NCI-H460 (cell line): ENCODE data around the gene CLDN24. TPM values are rescaled to one million over a fixed set of nuclear protein-coding genes. Genes with fewer than 3 reads are reported as not detected.
"Not testable (repeated sequence)": the region's sequence is repeated elsewhere in the genome, so short reads cannot be mapped to it uniquely, and the experiment has no call there.

ENCODE experiments used
- DNase-seq: peaks from one replicate; pipeline ENCODE4 v3.0.0-alpha.2; 2016; ENCODE audit warnings: low read depth; ENCODE audit errors: extremely low read depth
- total RNA-seq: library from RNA; depleted of rRNA; stranded (reverse); fragments of >200 nt; shearing (Covaris generic); gene quantifications from 2 replicates; pipeline ENCODE4 v1.2.3, GENCODE V29; 2014

Gene CLDN24
- total RNA-seq, 1 experiment from 2014 or later, result not detected

DNA sequence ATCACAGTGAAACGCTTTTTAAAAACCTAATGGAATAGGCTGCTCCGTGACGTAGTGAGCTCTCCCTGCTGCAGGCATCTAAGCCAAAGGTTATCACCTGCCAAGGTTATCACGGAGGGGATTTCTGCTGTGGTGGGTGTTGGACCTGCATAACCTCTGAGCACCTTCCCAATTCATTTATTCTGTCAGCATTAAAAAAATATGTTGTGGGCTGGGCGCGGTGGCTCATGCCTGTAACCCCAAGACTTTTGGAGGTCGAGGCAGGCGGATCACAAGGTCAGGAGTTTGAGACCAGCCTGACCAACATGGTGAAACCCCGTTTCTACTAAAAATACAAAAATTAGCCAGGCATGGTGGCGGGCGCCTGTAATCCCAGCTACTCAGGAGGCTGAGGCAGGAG lies 1.8 kb upstream of the CLDN24 start:
- not testable (repeated sequence) for DNase-seq

GRCh38 chr4:183323295-183323694 lies 1.1 kb upstream of the CLDN24 start:
- no peak for DNase-seq

- no peak for DNase-seq
Observed at GRCh38 chr4:183321516-183321915, 710 bp downstream of the CLDN24 start.

GRCh38 chr4:183321079-183321478 lies 1.1 kb downstream of the CLDN24 start:
- no peak for DNase-seq

GRCh38 chr4:183320211-183321059 lies 1.8 kb downstream of the CLDN24 start, which contains the start of gene CLDN22:
Gene CLDN22, minus strand, starts transcription at chr4:183320276. Its CDS starts 58 bp downstream, at chr4:183320218.
- DNase-seq, result no peak

- no peak for DNase-seq
Observed at GRCh38 chr4:183318656-183319055, 3.6 kb downstream of the CLDN24 start.

GRCh38 chr4:183314806-183315205 lies 7.4 kb downstream of the CLDN24 start:
- no peak for DNase-seq

DNA sequence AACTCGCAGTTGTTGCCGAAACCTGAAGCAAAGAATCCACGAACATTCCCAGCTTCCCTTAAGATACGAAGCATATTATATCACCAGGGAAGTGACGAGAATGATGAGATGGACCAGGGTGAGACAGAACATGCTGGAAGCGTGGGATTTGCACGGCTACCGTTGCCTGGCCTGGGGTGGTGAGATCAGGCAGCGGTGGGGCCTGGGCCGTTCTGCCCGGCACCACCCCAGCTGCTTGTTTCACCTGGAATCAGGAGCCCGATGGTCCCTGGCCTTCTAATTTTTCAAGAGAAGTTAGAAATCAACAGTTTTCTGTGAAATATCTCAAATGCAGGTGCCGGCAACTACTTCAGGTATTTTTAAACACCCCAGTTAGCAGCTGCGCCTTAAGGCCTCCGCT lies 7.9 kb downstream of the CLDN24 start:
- DNase-seq, result no peak

DNA sequence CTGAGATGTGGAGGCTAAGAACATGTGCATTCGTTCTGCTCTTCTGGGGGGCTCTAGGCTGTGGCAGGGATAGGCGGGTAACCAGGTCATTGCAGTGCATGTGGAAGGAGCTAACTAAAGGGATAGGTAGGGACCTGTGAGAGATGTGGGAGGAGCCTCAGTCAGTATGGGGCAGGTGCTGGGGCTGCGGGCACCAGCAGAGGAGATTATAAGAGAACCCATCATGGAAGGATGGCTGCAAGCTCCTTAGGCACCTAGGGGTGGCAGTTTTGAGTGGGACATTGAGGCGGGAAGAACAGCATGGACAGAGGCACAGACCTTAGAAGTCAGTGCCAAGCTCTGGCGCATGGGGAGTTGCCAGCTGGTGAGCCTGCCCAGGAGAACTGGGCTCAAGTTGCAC lies 9.4 kb downstream of the CLDN24 start:
- no peak for DNase-seq

DNA sequence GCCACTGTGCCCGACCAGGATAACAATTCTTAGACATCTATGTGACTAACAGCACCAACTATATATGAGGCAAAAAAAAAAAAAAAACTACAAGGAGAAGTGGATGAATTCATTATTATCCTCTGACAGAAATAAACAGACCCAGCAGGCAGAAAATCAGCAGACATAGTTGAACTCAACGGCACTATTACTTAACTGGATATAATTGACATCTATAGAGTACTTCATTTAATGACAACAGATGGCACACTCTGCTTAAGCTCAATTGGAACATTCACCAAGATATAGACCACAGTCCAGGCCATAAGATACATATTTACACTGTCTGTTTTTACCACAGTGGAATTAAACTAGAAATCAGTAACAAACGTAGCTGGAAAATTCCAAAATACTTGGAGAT lies 15.4 kb downstream of the CLDN24 start:
- DNase-seq, result no peak

DNA sequence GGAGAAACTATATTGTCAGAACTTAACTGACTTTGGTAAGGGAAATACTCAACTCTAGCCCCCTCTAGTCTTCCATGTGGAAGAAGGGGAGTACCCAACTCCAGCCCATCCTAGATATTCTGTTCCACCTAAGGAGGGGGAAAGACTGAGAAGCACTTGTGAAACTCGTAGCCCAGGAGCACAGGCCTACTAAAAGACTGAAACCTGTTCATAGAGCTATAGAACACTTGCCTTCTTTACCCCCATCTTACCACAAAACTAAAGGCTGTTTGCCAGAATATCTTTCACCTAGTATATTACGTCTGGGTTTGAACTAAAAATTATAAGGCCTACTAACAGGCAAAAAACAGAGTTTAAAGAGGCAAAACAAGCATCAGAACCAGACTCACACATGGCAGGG lies 17.7 kb downstream of the CLDN24 start:
- DNase-seq, result no peak

DNA sequence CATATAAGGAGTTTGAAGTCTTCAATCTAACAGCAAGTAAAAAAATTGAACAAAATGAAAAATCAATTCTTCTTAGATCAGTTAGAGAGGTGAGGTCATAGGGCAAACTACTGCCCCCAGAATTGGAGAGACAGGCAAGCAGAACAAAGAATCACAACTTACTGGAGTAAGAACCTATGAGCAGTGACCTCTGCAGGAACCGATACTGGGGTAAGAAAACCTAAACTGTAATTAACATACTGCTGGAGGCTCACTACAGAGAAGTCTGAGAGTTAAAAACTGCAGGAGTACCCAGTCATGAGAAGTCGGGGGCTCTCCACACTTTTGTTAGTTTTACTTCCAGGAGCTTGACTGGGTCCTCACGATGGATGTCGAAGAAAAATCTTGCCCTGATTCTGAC lies 18.2 kb downstream of the CLDN24 start:
- no peak for DNase-seq

DNA sequence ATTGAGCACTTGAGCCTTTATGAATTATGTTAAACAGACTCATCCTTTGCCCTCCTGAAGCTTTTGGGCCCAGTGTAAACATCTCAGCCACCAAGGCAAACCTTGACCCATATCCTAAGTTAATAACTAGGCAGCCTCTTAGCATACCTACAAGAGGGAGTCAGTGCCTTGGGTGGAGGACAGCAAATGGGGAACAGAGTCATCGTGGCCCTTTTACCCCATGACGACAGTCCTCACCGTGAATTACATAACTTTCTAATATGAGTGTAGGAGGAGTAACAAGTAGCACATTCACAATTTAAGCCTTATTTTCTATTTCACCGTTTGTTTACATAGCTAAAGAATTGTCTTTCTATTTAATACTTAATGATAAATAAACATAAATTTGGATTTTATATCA lies 18.9 kb downstream of the CLDN24 start:
- no peak for DNase-seq

GRCh38 chr4:183300655-183301054 lies 21.6 kb downstream of the CLDN24 start:
- no peak for DNase-seq

GRCh38 chr4:183300070-183300469 lies 22.2 kb downstream of the CLDN24 start:
- DNase-seq, result no peak

GRCh38 chr4:183299464-183299863 lies 22.8 kb downstream of the CLDN24 start:
- DNase-seq, result no peak

- no peak for DNase-seq
Observed at GRCh38 chr4:183297675-183298074, 24.6 kb downstream of the CLDN24 start.

GRCh38 chr4:183295711-183296110 lies 26.5 kb downstream of the CLDN24 start:
- DNase-seq, result no peak

- no peak for DNase-seq
Observed at GRCh38 chr4:183291070-183291469, 31.2 kb downstream of the CLDN24 start.

DNA sequence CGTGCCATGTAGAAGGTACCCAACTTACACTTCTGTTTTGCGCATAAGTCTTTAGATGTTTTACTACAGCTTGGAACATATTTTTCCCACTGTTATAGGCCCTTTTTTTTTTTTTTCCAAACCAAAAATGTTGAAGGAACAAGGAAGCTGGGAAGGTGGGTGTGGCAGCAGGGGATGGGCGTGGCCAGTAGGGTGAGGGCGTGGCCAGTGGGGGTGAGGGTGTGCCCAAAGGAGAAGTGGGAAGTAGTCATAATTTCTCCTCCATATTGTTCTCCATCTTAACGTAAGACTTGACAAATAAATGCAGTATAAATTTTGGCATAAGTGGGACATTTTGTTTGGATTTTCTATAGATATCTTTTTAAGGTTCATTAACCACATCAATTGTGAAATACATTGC lies 32.5 kb downstream of the CLDN24 start:
- no peak for DNase-seq

- no peak for DNase-seq
Observed at GRCh38 chr4:183288955-183289354, 33.3 kb downstream of the CLDN24 start.

DNA sequence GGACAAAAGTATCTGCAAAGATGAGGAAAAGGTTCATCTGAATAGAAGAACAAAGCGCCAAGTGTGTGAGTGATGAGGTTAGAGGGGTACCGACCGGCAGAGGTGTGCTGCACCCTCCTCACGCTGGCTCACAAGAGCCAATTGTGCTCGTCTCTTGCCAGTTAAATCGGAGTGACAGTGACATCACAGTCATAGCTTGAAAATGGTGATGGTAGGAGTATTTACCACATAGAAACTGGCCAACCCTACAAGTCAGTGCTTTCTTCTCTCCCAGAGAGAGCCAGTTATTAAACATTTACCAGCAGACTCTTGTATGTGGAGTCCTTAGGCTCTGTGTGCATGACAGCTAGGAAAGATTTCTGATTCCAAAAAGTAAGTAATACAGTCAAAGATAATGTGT lies 34.5 kb downstream of the CLDN24 start:
- no peak for DNase-seq

GRCh38 chr4:183287309-183287659 lies 34.9 kb downstream of the CLDN24 start:
- no peak for DNase-seq
